GM21367 (cell line): Measurements from ENCODE around the gene LGALS7.
"Not testable (repeated sequence)": the region's sequence is repeated elsewhere in the genome, so short reads cannot be mapped to it uniquely, and the experiment has no call there.

Experiments used
- ATAC-seq: cut with Tn5 transposase; IDR thresholded peaks from one replicate; pipeline ENCODE4 v1.9.1; 2021; ENCODE audit not compliant: unreplicated experiment

Gene LGALS7

DNA sequence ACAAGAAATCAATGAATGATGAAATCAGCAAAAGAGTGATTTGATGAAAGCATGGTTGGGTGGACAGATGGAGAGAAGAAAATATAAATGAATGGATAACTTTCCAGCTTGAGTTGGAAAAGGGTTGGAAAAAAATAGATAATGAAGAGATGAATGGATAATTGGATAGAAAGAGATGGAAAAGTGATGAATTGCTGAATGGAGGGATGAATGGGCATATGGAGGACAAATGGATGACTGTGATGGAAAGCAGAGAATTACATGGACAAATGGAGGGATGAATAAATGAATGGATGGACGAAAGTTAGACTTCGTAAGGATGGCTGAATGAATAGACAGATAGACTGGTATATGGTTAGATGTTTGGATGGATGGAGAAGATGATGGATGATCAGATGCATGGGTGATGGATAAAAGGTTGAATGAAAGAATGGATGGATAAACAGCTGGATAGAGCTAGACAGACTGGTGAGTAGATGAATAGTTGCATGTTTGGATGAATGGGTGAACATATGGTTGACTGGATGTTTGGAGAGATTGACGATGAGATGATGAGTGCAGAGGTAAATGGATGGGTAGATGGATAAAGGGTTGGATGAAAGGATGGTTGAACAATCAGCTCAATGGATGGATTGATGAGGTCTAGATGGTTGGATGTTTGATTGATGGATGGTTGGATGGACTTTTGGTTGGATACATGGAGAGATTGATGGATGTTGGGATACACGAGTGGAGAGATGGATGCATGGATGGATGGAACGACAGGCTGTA lies 27.4 kb upstream of the LGALS7 start:
- ATAC-seq: no peak

DNA sequence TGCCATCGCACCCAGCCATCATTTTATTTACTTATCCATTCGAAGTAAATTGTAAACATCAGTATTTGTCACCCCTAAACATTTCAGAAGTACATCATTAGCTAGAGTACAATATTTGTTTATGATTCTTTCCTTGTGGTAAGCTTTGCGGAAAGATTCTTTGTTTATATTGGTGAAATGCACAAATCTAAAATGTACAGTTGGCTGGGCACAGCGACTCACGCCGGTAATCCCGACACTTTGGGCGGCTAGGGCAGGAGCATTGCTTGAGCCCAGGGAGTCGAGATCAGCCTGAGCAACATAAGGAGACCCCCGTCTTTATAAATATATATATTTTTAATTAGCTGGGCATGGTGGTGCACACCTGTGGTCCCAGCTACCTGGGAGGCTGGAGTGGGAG lies 25.8 kb upstream of the LGALS7 start:
- no peak for ATAC-seq

DNA sequence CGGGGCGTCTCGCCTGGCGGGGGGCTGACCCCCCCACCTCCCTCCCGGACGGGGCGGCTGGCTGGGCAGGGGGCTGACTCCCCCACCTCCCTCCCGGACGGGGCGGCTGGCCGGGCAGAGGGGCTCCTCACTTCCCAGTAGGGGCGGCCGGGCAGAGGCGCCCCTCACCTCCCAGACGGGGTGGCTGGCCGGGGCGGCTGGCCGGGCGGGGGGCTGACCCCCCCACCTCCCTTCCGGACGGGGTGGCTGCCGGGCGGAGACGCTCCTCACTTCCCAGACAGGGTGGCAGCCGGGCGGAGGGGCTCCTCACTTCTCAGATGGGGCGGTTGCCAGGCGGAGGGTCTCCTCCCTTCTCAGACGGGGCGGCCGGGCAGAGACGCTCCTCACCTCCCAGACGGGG lies 24.5 kb upstream of the LGALS7 start:
- not testable (repeated sequence) for ATAC-seq

DNA sequence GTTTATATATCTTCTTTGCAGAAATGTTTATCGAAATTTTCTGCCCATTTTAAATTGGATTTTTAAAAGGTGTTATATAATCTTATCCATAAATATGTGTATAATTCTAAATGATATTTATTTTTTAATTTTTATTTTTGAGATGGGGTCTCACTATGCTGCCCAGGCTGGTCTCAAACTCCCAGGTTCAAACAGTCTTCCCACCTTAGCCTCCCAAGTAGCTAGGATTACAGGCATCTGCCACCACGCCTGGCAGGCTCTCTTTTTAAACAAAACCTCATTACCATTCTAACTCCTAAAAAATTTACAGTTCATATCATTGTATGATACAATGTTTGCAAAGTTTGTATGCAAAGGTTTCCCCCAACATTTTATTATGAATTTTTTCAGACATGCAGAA lies 22.8 kb upstream of the LGALS7 start:
- no peak for ATAC-seq

DNA sequence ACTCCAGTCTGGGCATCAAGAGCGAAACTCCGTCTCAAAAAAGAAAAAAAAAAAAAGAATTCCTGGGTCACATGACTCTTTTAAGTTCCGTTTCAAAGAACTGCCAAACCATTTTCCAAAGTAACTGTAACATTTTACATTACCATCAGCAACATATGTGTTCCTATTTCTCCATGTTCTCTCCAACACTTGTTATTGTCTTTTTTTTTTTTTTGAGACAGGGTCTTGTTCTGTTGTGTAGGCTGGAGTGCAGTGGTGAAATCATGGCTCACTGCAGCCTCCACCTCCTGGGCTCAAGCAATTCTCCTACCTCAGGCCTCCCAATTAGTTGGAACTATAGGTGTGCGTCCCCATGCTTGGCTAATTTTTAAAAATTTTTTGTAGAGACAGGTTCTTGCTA lies 22.2 kb upstream of the LGALS7 start:
- no peak for ATAC-seq

DNA sequence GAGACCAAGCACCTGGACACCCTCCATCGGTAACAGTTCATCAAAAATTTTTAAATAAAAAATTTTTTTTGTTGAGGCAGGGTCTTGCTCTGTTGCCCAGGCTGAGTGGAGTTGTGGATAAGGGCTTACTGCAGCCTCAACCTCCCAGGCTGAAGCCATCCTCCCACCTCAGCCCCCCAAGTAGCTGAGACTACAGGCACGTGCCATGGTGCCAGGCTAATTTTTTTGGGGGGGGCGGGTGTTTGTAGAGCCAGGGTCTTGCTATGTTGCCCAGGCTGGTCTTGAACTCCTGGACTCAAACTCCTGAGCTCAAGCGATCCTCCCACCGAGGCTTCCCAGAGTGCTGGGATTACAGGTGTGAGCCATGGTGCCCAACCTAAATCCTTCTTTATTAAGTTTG lies 20.4 kb upstream of the LGALS7 start:
- ATAC-seq: no peak

DNA sequence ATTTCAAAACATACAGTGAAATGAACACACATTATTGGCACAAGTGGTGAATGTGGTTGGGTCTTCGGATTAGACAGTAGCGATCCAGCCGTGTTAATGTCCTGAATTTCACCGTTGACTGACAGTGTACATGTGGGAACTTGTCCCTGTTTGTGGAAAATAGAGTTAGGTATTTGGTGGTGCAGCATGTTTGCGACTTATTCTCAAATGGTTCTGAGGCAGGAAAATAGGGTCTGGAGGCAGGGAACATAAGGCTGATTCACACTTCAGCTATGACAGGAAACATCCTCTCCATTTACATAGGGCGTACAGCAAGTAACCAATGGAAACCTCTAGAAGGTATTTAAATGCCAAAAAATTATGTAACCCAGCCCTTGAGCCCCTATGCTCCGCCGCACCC lies 19.9 kb upstream of the LGALS7 start:
- no peak for ATAC-seq

DNA sequence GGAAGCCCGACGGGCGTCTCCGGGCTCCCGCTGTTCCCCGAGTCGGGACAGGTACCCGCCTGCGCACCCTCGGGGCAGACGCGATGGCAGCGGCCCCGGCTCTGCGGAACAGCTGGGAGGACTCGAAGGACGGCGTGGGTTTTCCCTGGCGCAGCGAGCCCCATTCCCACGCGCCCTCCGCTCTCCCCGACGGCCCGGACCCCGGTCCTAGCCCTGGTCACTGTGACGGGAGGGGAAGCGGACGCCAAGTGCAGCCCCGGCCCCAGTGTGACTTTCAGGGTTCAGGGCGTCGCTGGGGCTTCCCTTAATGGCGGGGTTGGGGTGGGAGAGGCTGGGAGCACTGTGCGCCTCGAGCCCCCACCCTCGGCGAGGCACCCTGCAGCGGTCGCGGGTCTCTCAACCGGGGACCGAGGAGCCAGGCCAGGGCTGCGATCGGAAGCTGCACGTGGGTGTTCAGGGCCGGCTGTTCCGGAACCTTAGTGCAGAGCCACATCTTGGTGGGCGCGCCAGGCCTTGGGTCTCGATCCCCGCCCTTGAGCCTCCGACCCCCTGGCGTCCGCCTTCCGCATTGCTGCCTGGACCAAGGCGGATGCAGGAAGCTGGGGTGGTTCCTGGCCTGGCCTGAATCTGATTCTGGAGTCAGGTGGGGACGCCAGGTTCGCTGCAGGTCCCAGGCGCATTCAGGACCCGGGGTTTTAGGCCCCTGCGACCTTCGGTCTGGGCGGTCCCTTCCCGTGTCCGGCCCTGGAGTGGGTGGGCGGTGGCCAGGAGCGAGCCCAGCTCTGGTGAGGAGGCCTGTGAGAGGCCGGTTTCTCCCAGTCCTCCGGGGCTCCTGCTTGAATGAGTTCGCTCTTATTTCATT lies 19.2 kb upstream of the LGALS7 start:
- ATAC-seq: no peak

DNA sequence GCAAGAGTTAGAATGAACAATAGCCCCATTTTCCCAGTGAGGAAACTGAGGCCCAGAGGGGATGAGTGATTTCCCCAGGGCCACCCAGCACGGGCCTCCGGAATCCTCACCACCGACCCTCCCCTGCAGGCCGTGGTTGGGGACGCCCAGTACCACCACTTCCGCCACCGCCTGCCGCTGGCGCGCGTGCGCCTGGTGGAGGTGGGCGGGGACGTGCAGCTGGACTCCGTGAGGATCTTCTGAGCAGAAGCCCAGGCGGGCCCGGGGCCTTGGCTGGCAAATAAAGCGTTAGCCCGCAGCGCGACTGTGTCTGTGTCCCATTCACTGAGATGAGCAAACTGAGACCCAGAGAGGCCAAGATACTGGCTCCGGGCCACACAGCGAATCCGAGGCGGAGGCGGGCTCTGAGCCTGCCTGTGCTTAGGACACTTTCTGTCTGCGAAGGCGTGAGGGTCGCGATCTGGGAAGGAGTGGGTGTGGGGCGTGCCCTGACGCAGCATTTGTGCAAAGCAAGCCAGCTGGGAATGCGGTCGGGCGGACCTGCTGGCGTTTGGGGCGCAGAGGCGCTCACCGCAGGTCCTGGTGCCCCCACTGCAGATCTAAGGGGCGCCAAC lies 18.2 kb upstream of the LGALS7 start:
- ATAC-seq: not testable (repeated sequence)

DNA sequence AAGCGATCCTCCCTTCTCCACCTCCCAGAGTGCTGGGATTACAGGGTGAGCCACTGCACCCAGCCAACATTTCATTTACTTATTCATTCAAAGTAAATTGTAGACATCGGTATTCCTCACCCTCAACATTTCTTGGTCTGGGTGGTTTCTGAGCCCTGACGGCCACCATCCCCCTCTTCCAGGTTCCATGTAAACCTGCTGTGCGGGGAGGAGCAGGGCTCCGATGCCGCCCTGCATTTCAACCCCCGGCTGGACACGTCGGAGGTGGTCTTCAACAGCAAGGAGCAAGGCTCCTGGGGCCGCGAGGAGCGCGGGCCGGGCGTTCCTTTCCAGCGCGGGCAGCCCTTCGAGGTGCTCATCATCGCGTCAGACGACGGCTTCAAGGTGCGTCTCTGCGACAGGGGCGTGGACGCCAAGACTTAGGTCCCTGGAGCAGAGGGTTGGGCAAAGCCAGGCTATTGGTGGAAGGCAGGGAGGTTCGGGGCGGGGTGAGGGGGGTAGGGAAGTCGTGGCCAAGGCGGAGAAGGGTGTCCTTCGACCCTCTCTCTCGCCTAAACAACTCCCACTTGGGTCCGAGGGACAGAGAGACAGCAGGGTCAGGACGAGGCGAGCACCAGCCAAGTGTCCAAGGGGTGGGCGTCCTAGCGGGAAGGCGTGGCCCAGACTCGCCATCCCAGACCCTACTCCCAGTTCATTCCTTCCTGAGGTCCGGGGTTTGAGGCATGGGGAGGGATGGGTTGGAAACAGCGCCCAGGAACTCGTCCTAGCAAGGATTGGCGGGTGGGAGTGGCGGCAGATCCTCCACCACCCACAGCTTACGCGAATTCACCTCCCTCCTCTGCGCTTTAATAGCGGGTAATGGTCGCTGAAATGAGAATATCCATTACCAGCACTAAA lies 17.4 kb upstream of the LGALS7 start:
- not testable (repeated sequence) for ATAC-seq

DNA sequence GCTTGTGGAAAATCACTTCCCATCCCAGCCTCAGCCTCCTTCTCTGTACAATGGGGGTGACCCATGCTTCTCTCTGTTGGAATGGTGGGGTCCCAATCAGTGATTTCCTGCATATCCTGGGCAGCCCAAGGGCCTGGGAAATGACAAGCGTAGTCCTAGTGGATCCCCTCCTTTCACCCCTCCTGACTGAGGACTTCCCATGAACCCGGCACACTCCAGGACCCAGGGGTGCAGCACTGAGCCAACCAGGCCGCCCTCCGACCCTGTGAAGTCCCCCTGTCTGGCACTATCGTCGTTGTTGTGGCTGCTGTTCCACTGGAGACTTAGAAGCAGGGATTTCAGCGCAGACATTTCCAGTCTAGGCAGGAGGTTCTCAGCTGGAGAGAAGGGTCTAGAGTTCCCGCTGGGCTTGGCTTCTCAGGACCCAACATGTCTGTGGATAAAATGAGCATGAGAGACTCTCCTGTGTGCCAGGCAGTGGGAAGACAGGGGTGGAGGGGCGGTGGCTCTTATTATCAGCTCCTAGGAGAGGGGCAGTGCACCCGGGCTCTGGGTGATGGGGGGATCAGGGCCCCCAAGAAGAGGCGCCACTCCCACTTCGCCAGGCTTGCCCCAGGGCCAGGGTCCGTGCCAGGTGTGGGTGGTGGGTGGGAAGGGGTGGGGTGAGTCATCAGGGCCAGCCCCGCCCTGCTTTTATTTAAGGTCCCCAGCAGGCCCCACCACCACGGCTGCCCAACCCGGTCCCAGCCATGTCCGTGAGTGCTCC lies 15.3 kb upstream of the LGALS7 start, which contains the start of gene LGALS7B:
Gene LGALS7B (plus strand): TSS at position 723 of the 766 bp plus-strand sequence. CDS start 27 bp downstream, at position 750.
- ATAC-seq: no peak

DNA sequence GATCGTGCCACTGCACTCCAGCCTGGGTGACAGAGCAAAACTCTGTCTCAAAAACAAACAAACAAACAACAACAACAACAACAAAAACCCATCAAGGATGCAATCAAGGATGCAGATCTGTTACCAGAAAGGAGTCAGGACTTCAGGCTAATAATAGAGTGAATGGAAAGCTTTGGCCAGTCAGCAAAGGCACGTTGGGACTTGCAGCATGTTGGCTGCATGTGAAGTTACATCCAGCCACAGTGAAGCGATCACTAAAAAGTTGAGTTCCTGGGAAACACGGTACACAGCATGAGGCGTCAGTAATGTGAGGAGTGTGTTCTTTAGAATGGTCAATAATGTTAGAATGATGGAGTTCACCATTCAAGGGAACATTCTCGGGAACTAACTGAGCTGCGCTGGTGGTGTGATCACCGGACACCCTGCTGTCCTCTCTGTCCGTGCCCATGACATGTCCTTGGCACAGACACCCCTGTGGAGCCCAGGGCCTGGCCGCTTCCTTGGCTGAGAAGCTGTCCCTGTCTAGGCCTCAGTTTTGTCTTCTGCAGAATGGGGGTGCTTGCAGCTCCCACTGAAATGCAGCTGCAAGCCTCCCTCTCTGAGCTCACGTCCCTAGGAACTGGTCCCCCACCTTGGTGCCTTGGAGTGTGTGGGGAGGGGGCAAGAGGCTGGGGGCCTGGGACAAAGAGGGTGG lies 13.4 kb upstream of the LGALS7 start:
- no peak for ATAC-seq

DNA sequence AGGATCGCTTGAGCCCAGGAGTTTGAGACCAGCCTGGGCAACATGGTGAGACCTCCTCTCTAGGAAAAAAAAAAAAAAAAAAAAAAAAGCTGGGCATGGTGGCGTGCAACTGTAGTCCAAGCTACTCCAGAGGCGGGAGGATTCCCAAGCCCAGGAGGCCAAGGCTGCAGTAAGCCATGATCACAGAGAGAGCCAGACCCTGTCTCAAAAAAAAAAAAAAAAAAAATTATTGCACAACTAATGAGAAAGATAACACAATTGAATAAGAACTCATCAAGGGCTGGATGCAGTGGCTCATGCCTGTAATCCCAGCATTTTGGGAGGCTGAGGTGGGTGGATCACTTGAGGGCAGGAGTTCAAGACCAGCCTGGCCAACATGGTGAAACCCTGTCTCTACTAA lies 12.7 kb upstream of the LGALS7 start:
- not testable (repeated sequence) for ATAC-seq

DNA sequence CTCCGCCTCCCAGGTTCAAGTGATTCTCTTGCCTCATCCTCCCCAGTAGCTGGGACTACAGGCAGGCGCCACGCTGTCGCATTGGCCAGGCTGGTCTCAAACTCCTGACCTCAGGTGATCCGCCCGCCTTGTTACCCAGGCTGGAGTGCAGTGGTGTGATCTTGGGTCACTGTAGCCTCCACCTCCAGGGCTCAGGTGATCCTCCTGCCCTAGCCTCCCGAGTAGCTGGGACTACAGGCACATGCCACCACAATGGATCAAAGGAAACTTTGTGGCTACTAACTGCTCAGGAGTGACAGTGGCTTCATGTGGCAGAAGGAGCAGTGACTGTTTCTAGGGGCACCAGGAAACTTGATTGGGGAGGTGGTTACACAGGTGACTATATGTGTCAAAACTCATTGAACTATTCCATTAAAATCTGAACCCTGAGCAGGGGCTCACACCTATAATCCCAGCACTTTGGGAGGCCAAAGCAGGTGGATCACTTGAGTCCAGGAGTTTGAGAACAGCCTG lies 11.9 kb upstream of the LGALS7 start:
- no peak for ATAC-seq

DNA sequence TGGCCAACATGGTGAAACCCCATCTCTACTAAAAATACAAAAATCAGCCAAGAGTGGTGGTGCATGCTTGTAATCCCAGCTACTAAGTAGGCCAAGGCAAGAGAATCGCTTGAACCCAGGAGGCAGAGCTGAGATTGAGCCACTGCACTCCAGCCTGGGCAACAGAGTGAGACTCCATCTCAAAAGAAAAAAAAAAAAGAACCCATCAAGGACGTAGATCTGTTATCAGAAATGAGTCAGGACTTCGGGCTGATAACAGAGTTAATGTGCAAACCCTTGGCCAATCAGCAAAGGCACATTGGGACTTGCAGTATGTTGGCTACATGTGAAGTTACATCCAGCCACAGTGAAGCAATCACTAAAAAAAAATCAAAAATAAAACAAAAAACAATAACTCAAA lies 10.9 kb upstream of the LGALS7 start:
- ATAC-seq: no peak

DNA sequence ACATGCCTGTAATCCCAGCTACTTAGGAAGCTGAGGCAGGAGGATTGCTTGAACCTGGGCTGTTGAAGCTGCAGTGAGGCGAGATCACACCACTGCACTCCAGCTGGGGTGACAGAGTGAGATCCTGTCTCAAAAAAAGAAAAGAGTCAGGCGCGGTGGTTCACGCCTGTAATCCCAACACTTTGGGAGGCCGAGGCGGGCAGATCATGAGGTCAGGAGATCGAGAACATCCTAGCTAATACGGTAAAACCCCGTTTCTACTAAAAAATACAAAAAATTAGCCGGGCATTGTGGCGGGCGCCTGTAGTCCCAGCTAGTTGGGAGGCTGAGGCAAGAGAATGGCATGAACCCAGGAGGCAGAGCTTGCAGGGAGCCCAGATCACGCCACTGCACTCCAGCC lies 8.9 kb upstream of the LGALS7 start:
- not testable (repeated sequence) for ATAC-seq

DNA sequence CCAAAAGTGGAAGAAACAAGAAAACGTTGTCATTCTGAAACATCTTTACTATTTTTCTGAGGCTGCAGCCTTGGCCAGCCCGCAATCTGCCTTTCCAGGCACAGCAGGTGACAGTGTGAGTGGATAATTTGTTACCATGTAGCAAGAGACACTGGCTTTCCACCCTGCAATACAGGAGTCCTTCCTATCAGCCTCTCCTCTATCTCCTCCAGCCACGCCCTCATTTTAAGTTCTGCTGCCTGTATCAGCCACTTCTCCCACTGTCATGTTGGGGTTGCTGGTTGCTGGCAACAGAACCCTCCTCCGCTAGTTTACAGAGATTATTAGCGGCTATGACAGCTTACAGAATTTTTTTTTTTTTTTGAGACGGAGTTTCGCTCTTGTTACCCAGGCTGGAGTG lies 7.7 kb upstream of the LGALS7 start:
- no peak for ATAC-seq

DNA sequence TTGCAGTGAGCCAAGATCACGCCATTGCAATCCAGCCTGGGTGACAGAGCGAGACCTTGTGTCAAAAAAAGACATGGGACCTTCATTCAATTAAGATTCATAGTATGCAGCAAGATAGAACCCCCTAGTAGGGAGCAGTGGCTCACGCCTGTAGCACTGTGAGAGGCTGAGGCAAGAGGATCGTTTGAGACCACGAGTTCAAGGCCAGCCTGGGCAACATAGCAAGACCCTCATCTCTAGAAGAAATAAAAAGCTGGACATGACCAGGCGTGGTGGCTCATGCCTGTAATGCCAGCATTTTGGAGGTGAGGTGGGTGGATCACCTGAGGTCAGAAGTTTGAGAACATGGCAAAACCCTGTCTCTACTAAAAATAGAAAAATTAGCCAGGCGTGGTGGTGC lies 7.1 kb upstream of the LGALS7 start:
- no peak for ATAC-seq

DNA sequence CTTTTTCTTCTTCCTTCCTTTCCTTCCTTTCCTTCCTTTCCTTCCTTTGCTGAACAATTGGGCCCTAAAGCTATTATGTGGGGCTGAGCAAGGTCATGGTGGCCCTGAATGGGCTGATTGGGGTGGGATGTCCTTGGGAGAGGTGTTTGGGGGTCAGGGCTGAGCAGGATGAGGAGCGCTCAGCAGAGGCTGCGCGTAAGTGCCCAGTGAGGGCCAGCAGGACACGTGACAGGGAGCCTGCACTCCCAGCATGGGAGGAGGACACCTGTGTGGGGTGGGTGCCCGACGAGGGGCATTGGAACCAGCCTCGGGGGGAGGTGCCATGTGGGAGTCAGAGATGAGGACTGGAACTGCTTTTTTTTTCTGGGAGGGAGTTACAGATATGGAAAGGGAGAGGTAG lies 5.4 kb upstream of the LGALS7 start:
- no peak for ATAC-seq
